ENCODE measurements around the gene DENND6B.

DNA sequence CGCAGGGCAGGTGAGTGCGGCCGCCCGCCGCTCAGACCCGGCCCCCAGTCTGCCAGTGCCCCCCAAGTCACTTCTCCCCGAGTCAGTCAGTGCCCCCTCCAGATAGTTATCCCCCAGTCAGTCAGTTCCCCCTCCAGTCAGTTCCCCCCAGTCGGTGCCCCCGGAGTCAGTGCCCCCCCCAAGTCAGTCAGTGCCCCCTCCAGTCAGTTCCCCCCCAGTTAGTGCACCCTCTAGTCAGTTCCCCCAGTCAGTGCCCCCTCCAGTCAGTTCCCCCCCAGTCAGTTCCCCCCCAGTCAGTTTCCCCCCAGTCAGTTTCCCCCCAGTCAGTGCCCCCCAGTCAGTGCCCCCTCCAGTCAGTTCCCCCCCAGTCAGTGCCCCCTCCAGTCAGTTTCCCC, 16.7 kb upstream of the DENND6B start:
- TF ChIP-seq TEAD4 (CRISPR knock-in tag; IDR thresholded peaks at IDR 0.05) (no peak), ATF1 (CRISPR knock-in tag; IDR thresholded peaks at IDR 0.05) (no peak), GABPB1 (CRISPR knock-in tag; IDR thresholded peaks at IDR 0.05) (no peak), ZNF121 (CRISPR knock-in tag; IDR thresholded peaks at IDR 0.05) (no peak), CREB1 (CRISPR knock-in tag; IDR thresholded peaks at IDR 0.05) (no peak), TP53 (CRISPR knock-in tag; IDR thresholded peaks at IDR 0.05) (no peak), NFE2L1 (CRISPR knock-in tag; IDR thresholded peaks at IDR 0.05) (no peak)
- TF ChIP-seq, protein P1, sequence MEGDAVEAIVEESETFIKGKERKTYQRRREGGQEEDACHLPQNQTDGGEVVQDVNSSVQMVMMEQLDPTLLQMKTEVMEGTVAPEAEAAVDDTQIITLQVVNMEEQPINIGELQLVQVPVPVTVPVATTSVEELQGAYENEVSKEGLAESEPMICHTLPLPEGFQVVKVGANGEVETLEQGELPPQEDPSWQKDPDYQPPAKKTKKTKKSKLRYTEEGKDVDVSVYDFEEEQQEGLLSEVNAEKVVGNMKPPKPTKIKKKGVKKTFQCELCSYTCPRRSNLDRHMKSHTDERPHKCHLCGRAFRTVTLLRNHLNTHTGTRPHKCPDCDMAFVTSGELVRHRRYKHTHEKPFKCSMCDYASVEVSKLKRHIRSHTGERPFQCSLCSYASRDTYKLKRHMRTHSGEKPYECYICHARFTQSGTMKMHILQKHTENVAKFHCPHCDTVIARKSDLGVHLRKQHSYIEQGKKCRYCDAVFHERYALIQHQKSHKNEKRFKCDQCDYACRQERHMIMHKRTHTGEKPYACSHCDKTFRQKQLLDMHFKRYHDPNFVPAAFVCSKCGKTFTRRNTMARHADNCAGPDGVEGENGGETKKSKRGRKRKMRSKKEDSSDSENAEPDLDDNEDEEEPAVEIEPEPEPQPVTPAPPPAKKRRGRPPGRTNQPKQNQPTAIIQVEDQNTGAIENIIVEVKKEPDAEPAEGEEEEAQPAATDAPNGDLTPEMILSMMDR (IDR thresholded peaks at IDR 0.05), result no peak
- TF ChIP-seq, protein P2, sequence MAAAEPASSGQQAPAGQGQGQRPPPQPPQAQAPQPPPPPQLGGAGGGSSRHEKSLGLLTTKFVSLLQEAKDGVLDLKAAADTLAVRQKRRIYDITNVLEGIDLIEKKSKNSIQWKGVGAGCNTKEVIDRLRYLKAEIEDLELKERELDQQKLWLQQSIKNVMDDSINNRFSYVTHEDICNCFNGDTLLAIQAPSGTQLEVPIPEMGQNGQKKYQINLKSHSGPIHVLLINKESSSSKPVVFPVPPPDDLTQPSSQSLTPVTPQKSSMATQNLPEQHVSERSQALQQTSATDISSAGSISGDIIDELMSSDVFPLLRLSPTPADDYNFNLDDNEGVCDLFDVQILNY (CRISPR knock-in tag; IDR thresholded peaks at IDR 0.05), result no peak

Data from WTC11 (cell line).